Dendritic cell treated with granulocyte-macrophage colony-stimulating factor and Interleukin-4, amounts not matched to agents 40 ng/mL and 50 ng/mL, for 4 days (primary cell): Measurements from ENCODE around the gene CHRNG.
"Not testable (repeated sequence)": the region's sequence is repeated elsewhere in the genome, so short reads cannot be mapped to it uniquely, and the experiment has no call there.

Source experiments
- H3K27ac Mint-ChIP-seq: one replicate; pipeline ENCODE4 v1.8.0; 2022; ENCODE audit warnings: mild to moderate bottlenecking, mixed read lengths
- H3K27me3 Mint-ChIP-seq: one replicate; pipeline ENCODE4 v1.8.0; 2022; ENCODE audit warnings: mild to moderate bottlenecking, mixed read lengths
- H3K36me3 Mint-ChIP-seq: one replicate; pipeline ENCODE4 v1.8.0; 2022; ENCODE audit warnings: low read depth, mixed read lengths
- H3K4me1 Mint-ChIP-seq: one replicate; pipeline ENCODE4 v1.8.0; 2022; ENCODE audit warnings: low read depth, mixed read lengths
- H3K4me3 Mint-ChIP-seq: one replicate; pipeline ENCODE4 v1.8.0; 2022; ENCODE audit warnings: mild to moderate bottlenecking, moderate library complexity, mixed read lengths
- H3K9me3 Mint-ChIP-seq: one replicate; pipeline ENCODE4 v1.8.0; 2022; ENCODE audit warnings: mixed read lengths
- intact Hi-C: fragments of 100-400 bp; cut with micrococcal nuclease; formaldehyde crosslinking; loops from one replicate; pipeline ENCODE4 v1.15.0; 2022

The CHRNG gene

GRCh38 chr2:232527905-232528470, 11.5 kb upstream of the CHRNG start:
- Mint-ChIP-seq H3K4me1 (peaks cover 45% of the 10 kb centered on the region), H3K36me3 (no peaks in the 10 kb centered on the region), H3K27me3 (peaks cover 62% of the 10 kb centered on the region), H3K27ac (no peak overlapping the region), H3K4me3 (no peak overlapping the region), H3K9me3 (no peaks in the 10 kb centered on the region)
- intact Hi-C loops, result loop anchor here (10.0 kb wide), 1 partner anchor 623 kb away; no protein-coding TSS in a partner anchor

GRCh38 chr2:232528746-232529460, 10.6 kb upstream of the CHRNG start:
- Mint-ChIP-seq H3K4me3 (no peak overlapping the region), H3K36me3 (no peaks in the 10 kb centered on the region), H3K4me1 (peaks cover 44% of the 10 kb centered on the region), H3K27ac (peak overlapping the region; percentile 57), H3K9me3 (no peaks in the 10 kb centered on the region), H3K27me3 (peaks cover 59% of the 10 kb centered on the region)
- intact Hi-C loops, result loop anchor here (10.0 kb wide), 1 partner anchor 624 kb away; no protein-coding TSS in a partner anchor

GRCh38 chr2:232529806-232530547, 9.5 kb upstream of the CHRNG start:
- no peak overlapping the region for H3K4me3 Mint-ChIP-seq
- peaks cover 42% of the 10 kb centered on the region for H3K4me1 Mint-ChIP-seq
- H3K36me3 Mint-ChIP-seq, result no peaks in the 10 kb centered on the region
- peak overlapping the region; percentile 6 for H3K27ac Mint-ChIP-seq
- no peaks in the 10 kb centered on the region for H3K9me3 Mint-ChIP-seq
- peaks cover 51% of the 10 kb centered on the region for H3K27me3 Mint-ChIP-seq
- intact Hi-C loops, result loop anchor here (10.0 kb wide), 1 partner anchor 625 kb away; no protein-coding TSS in a partner anchor

GRCh38 chr2:232530626-232531260, 8.7 kb upstream of the CHRNG start:
- intact Hi-C loops, result no loop called here
- H3K4me1 Mint-ChIP-seq, result peaks cover 42% of the 10 kb centered on the region
- H3K27me3 Mint-ChIP-seq, result peaks cover 46% of the 10 kb centered on the region
- H3K36me3 Mint-ChIP-seq, result no peaks in the 10 kb centered on the region
- no peaks in the 10 kb centered on the region for H3K9me3 Mint-ChIP-seq
- H3K27ac Mint-ChIP-seq, result peak overlapping the region; percentile 6
- H3K4me3 Mint-ChIP-seq, result no peak overlapping the region

GRCh38 chr2:232532419-232532818, 7.1 kb upstream of the CHRNG start:
- Mint-ChIP-seq H3K36me3 (peaks cover 12% of the 10 kb centered on the region), H3K9me3 (peaks cover 12% of the 10 kb centered on the region), H3K27ac (no peak overlapping the region), H3K4me3 (no peak overlapping the region), H3K4me1 (peaks cover 42% of the 10 kb centered on the region), H3K27me3 (peaks cover 31% of the 10 kb centered on the region)
- intact Hi-C loops, result no loop called here

GRCh38 chr2:232532821-232533220, 6.7 kb upstream of the CHRNG start:
- Mint-ChIP-seq H3K4me1 (peaks cover 45% of the 10 kb centered on the region), H3K27me3 (peaks cover 28% of the 10 kb centered on the region), H3K36me3 (peaks cover 12% of the 10 kb centered on the region), H3K9me3 (peaks cover 12% of the 10 kb centered on the region)
- H3K27ac Mint-ChIP-seq, H3K4me3 Mint-ChIP-seq, intact Hi-C loops: not testable (repeated sequence)

GRCh38 chr2:232533944-232534710, 5.4 kb upstream of the CHRNG start:
- peak overlapping the region; percentile 20 for H3K27ac Mint-ChIP-seq

GRCh38 chr2:232534940-232535651, 4.4 kb upstream of the CHRNG start:
- Mint-ChIP-seq H3K27me3 (peaks cover 18% of the 10 kb centered on the region), H3K4me1 (peaks cover 48% of the 10 kb centered on the region), H3K4me3 (no peak overlapping the region), H3K27ac (peak overlapping the region; percentile 20), H3K9me3 (peaks cover 24% of the 10 kb centered on the region), H3K36me3 (peaks cover 12% of the 10 kb centered on the region)
- intact Hi-C loops, result no loop called here

More at GRCh38 chr2:232533944-232534710, 5.4 kb upstream of the CHRNG start:
- Mint-ChIP-seq H3K27me3 (peaks cover 16% of the 10 kb centered on the region), H3K4me3 (no peak overlapping the region), H3K4me1 (peaks cover 45% of the 10 kb centered on the region), H3K9me3 (peaks cover 23% of the 10 kb centered on the region), H3K36me3 (peaks cover 12% of the 10 kb centered on the region)
- intact Hi-C loops, result no loop called here

GRCh38 chr2:232535761-232536530, 3.5 kb upstream of the CHRNG start:
- no peak overlapping the region for H3K27ac Mint-ChIP-seq
- H3K4me1 Mint-ChIP-seq, result peaks cover 48% of the 10 kb centered on the region
- intact Hi-C loops, result no loop called here
- no peak overlapping the region for H3K4me3 Mint-ChIP-seq
- peaks cover 24% of the 10 kb centered on the region for H3K9me3 Mint-ChIP-seq
- peaks cover 12% of the 10 kb centered on the region for H3K36me3 Mint-ChIP-seq
- peaks cover 11% of the 10 kb centered on the region for H3K27me3 Mint-ChIP-seq

- no peak overlapping the region for H3K27ac Mint-ChIP-seq
- intact Hi-C loops, result no loop called here
Measured at GRCh38 chr2:232537079-232537478, 2.4 kb upstream of the CHRNG start.

GRCh38 chr2:232537499-232537898, 2.0 kb upstream of the CHRNG start:
- Mint-ChIP-seq H3K27me3 (peaks cover 8% of the 10 kb centered on the region), H3K9me3 (peaks cover 24% of the 10 kb centered on the region), H3K27ac (no peak overlapping the region), H3K36me3 (peaks cover 12% of the 10 kb centered on the region), H3K4me3 (no peak overlapping the region), H3K4me1 (peaks cover 64% of the 10 kb centered on the region)
- intact Hi-C loops, result no loop called here

More at GRCh38 chr2:232537079-232537478, 2.4 kb upstream of the CHRNG start:
- Mint-ChIP-seq H3K36me3 (peaks cover 12% of the 10 kb centered on the region), H3K27me3 (peaks cover 8% of the 10 kb centered on the region), H3K4me1 (peaks cover 60% of the 10 kb centered on the region), H3K4me3 (no peak overlapping the region), H3K9me3 (peaks cover 24% of the 10 kb centered on the region)

- Mint-ChIP-seq H3K4me3 (peak overlapping the region; percentile 44), H3K4me1 (peaks cover 74% of the 10 kb centered on the region), H3K36me3 (peaks cover 23% of the 10 kb centered on the region), H3K27me3 (peaks cover 5% of the 10 kb centered on the region), H3K9me3 (peaks cover 24% of the 10 kb centered on the region), H3K27ac (peak overlapping the region; percentile 78)
- intact Hi-C loops, result no loop called here
Measured at GRCh38 chr2:232538671-232539070, 821 bp upstream of the CHRNG start.
